HFFc6 (cell line): ENCODE measurements around the gene MRGPRX2. TPM values are rescaled to one million over a fixed set of nuclear protein-coding genes. Genes with fewer than 3 reads are reported as not detected.

ENCODE experiments used
- DNase-seq: peaks from one replicate; pipeline ENCODE4 v3.0.0-alpha.2; 2018
- H3K27ac Mint-ChIP-seq: 2 replicates; pipeline ENCODE4 v1.8.0; 2020; ENCODE audit warnings: mild to moderate bottlenecking, mixed read lengths
- H3K27me3 Mint-ChIP-seq: 2 replicates; pipeline ENCODE4 v1.8.0; 2021; ENCODE audit warnings: mild to moderate bottlenecking, moderate library complexity, mixed read lengths; ENCODE audit not compliant: insufficient read depth
- H3K36me3 Mint-ChIP-seq: 2 replicates; pipeline ENCODE4 v1.8.0; 2021; ENCODE audit warnings: low read depth, mixed read lengths
- H3K4me1 Mint-ChIP-seq: 2 replicates; pipeline ENCODE4 v1.8.0; 2020; ENCODE audit warnings: low read depth, mixed read lengths
- H3K4me3 Mint-ChIP-seq: 2 replicates; pipeline ENCODE4 v1.8.0; 2020; ENCODE audit warnings: mild to moderate bottlenecking, moderate library complexity, mixed read lengths
- H3K9me3 Mint-ChIP-seq: 2 replicates; pipeline ENCODE4 v1.8.0; 2020; ENCODE audit warnings: mild to moderate bottlenecking, mixed read lengths
- CTCF ChIP-seq: fragments of 200-600 bp; sonication (generic); IDR thresholded peaks from 2 replicates; pipeline ENCODE4 v1.5.0; 2021; ENCODE audit warnings: antibody characterized with exemption, mild to moderate bottlenecking
- total RNA-seq, 6 experiments: library from RNA; stranded (reverse); fragmentation: NEBNext Ultra II Directional; extraction: Animal tissue kit (Norgen Biotek cat#: 25700); gene quantifications; 2 replicates in 1 of 6; 3 replicates in 5 of 6; pipeline ENCODE4 v1.2.3, GENCODE V29; 2021

The MRGPRX2 gene
- total RNA-seq, 6 experiments from 2014 or later, result not detected

- no peak for TF ChIP-seq CTCF
- H3K9me3 Mint-ChIP-seq, result no peaks in the 10 kb centered on the region
- H3K27ac Mint-ChIP-seq, result no peak overlapping the region
- DNase-seq, result no peak
- peaks cover 25% of the 10 kb centered on the region for H3K27me3 Mint-ChIP-seq
- H3K4me1 Mint-ChIP-seq, result peaks cover 53% of the 10 kb centered on the region
- no peak overlapping the region for H3K4me3 Mint-ChIP-seq
- H3K36me3 Mint-ChIP-seq, result no peaks in the 10 kb centered on the region
These were observed 32.3 kb upstream of the MRGPRX2 start for GRCh38 chr11:19092850-19093249.

GRCh38 chr11:19092342-19092741 is 31.8 kb upstream of the MRGPRX2 start:
- H3K27ac Mint-ChIP-seq, result no peak overlapping the region
- no peak for TF ChIP-seq CTCF
- H3K9me3 Mint-ChIP-seq, result no peaks in the 10 kb centered on the region
- peaks cover 58% of the 10 kb centered on the region for H3K4me1 Mint-ChIP-seq
- H3K36me3 Mint-ChIP-seq, result no peaks in the 10 kb centered on the region
- DNase-seq, result no peak
- H3K4me3 Mint-ChIP-seq, result no peak overlapping the region
- H3K27me3 Mint-ChIP-seq, result peaks cover 21% of the 10 kb centered on the region; the same call in 1 of the 2 replicates

- Mint-ChIP-seq H3K27ac (no peak overlapping the region), H3K4me1 (peaks cover 68% of the 10 kb centered on the region), H3K36me3 (0 out of 2 replicates have a peak, but pooled peaks cover 5% of the 10 kb centered on the region), H3K4me3 (no peak overlapping the region), H3K9me3 (peaks cover 3% of the 10 kb centered on the region; the same call in 1 of the 2 replicates), H3K27me3 (peaks cover 11% of the 10 kb centered on the region; the same call in 1 of the 2 replicates)
- TF ChIP-seq CTCF, result no peak
- DNase-seq, result no peak
These were observed 30.8 kb upstream of the MRGPRX2 start for GRCh38 chr11:19091366-19091765.

- H3K36me3 Mint-ChIP-seq, result peaks cover 6% of the 10 kb centered on the region; the same call in 1 of the 2 replicates
- H3K4me3 Mint-ChIP-seq, result no peak overlapping the region
- H3K27ac Mint-ChIP-seq, result no peak overlapping the region
- peaks cover 3% of the 10 kb centered on the region; the same call in 1 of the 2 replicates for H3K27me3 Mint-ChIP-seq
- no peak for TF ChIP-seq CTCF
- peaks cover 3% of the 10 kb centered on the region; the same call in 1 of the 2 replicates for H3K9me3 Mint-ChIP-seq
- no peak for DNase-seq
- peaks cover 74% of the 10 kb centered on the region for H3K4me1 Mint-ChIP-seq
These were observed 28.9 kb upstream of the MRGPRX2 start for GRCh38 chr11:19089421-19089820.

- Mint-ChIP-seq H3K27ac (no peak overlapping the region), H3K9me3 (peaks cover 3% of the 10 kb centered on the region; the same call in 1 of the 2 replicates), H3K27me3 (peaks cover 3% of the 10 kb centered on the region; the same call in 1 of the 2 replicates), H3K4me1 (peaks cover 69% of the 10 kb centered on the region), H3K36me3 (peaks cover 10% of the 10 kb centered on the region; the same call in 1 of the 2 replicates), H3K4me3 (no peak overlapping the region)
- DNase-seq, result no peak
- TF ChIP-seq CTCF, result no peak
These were observed 28.3 kb upstream of the MRGPRX2 start for GRCh38 chr11:19088791-19089190.
